Chondrocyte (in vitro differentiated cells): ENCODE results near the gene OR52E1. TPM values are rescaled to one million over a fixed set of nuclear protein-coding genes. Genes with fewer than 3 reads are reported as not detected.

Experiments
- DNase-seq: peaks from one replicate; pipeline ENCODE4 v3.0.0; 2021; ENCODE audit warnings: mixed read lengths, low spot score
- H3K27ac Mint-ChIP-seq: one replicate; pipeline ENCODE4 v1.8.0; 2021; ENCODE audit warnings: mild to moderate bottlenecking, moderate library complexity, mixed read lengths; ENCODE audit not compliant: unreplicated experiment
- H3K27me3 Mint-ChIP-seq: 2 replicates; pipeline ENCODE4 v1.8.0; 2021; ENCODE audit warnings: low read depth, mixed read lengths
- H3K36me3 Mint-ChIP-seq: 2 replicates; pipeline ENCODE4 v1.8.0; 2021; ENCODE audit warnings: low read depth, mixed read lengths
- H3K4me1 Mint-ChIP-seq: 2 replicates; pipeline ENCODE4 v1.8.0; 2021; ENCODE audit warnings: low read depth, mild to moderate bottlenecking, mixed read lengths
- H3K4me3 Mint-ChIP-seq: one replicate; pipeline ENCODE4 v1.8.0; 2021; ENCODE audit warnings: mild to moderate bottlenecking, moderate library complexity, mixed read lengths; ENCODE audit not compliant: unreplicated experiment
- H3K9me3 Mint-ChIP-seq: 2 replicates; pipeline ENCODE4 v1.8.0; 2021; ENCODE audit warnings: low read depth, mixed read lengths
- total RNA-seq: library from RNA; stranded (reverse); gene quantifications from 3 replicates; pipeline ENCODE4 v1.2.1, GENCODE V29; 2021
- TF ChIP-seq, protein P1 (sequence below): fragments of 200-600 bp; sonication (generic); IDR thresholded peaks from 2 replicates; pipeline ENCODE4 v1.5.0; 2021; ENCODE audit warnings: antibody characterized with exemption, mild to moderate bottlenecking, moderate library complexity

Gene OR52E1
- total RNA-seq, 1 donor from 2014 or later: not detected

DNA sequence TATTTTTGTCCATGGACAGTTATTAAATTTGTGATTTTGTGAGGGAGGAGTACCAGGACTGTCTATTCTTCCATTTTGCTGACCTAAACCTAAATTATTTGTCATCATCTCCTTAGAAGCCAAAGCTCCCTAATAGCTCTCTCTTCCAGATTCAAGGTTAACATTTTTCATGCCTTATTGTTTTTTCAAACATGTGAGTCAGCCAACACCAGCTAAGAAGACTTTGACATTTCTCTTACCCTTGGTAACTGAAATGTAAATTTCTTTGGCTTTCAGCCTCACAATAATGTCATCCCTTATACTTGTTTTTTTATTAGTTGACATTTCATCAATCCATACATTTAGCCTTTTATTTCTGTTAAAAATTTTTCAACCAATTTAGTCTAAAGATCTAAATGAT is 19.2 kb downstream of the OR52E1 start:
- Mint-ChIP-seq H3K9me3 (no peaks in the 10 kb centered on the region), H3K4me3 (no peak overlapping the region), H3K27ac (no peak overlapping the region), H3K27me3 (peaks cover 16% of the 10 kb centered on the region), H3K36me3 (no peaks in the 10 kb centered on the region), H3K4me1 (no peaks in the 10 kb centered on the region)
- TF ChIP-seq, protein P1, sequence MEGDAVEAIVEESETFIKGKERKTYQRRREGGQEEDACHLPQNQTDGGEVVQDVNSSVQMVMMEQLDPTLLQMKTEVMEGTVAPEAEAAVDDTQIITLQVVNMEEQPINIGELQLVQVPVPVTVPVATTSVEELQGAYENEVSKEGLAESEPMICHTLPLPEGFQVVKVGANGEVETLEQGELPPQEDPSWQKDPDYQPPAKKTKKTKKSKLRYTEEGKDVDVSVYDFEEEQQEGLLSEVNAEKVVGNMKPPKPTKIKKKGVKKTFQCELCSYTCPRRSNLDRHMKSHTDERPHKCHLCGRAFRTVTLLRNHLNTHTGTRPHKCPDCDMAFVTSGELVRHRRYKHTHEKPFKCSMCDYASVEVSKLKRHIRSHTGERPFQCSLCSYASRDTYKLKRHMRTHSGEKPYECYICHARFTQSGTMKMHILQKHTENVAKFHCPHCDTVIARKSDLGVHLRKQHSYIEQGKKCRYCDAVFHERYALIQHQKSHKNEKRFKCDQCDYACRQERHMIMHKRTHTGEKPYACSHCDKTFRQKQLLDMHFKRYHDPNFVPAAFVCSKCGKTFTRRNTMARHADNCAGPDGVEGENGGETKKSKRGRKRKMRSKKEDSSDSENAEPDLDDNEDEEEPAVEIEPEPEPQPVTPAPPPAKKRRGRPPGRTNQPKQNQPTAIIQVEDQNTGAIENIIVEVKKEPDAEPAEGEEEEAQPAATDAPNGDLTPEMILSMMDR: no peak
- no peak for DNase-seq

DNA sequence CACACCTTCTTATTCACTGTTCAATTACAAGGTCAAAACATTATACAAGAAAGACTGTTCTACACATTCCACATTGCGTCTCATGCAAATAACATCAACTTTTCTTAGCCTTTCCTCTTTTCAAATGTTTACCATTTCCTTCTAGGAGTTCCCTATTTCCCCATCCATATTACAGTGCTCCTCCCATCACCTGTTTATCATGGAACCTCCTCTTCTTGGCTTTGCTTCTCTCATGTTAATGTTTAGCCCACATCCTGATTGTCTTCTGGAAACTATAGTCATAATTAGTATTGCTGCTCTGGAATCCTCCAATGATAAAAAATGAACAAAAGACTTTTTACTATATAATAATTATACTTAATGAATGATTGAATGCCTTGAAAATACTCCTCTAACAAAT is 21.3 kb downstream of the OR52E1 start:
- no peaks in the 10 kb centered on the region for H3K36me3 Mint-ChIP-seq
- TF ChIP-seq, protein P1: no peak
- no peak overlapping the region for H3K27ac Mint-ChIP-seq
- no peak overlapping the region for H3K4me3 Mint-ChIP-seq
- H3K4me1 Mint-ChIP-seq: no peaks in the 10 kb centered on the region
- H3K9me3 Mint-ChIP-seq: no peaks in the 10 kb centered on the region
- no peak for DNase-seq
- H3K27me3 Mint-ChIP-seq: peaks cover 12% of the 10 kb centered on the region

DNA sequence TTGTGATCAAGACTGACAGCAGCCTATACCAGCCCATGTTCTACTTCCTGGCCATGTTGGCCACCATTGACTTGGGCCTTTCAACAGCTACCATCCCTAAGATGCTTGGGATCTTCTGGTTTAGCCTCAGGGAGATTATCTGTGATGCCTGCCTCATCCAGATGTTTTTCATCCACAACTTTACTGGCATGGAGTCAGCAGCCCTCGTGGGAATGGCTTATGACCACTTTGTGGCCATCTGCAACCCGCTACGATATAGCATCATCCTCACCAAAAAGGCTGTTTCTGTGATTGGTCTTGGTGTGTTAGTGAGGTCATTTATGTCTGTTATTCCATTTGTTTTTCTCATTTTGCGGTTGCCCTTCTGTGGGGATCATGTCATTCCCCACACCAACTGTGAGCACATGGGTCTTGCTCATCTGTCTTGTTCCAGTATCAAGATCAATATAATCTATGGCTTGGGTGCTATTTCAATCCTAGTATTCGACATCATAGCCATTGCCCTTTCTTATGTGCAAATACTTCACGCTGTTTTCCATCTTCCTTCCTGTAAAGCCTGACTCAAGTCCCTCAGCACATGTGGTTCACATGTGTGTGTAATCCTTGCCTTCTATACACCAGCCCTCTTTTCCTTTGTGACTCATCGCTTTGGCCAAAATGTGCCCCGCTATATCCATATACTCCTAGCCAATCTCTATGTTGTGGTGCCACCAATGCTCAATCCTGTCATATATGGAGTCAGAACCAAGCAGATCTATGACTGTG is 23.6 kb downstream of the OR52E1 start:
- no peaks in the 10 kb centered on the region for H3K9me3 Mint-ChIP-seq
- H3K4me3 Mint-ChIP-seq: no peak overlapping the region
- TF ChIP-seq, protein P1: no peak
- no peak for DNase-seq
- no peaks in the 10 kb centered on the region for H3K4me1 Mint-ChIP-seq
- peaks cover 14% of the 10 kb centered on the region for H3K27me3 Mint-ChIP-seq
- no peak overlapping the region for H3K27ac Mint-ChIP-seq
- no peaks in the 10 kb centered on the region for H3K36me3 Mint-ChIP-seq

DNA sequence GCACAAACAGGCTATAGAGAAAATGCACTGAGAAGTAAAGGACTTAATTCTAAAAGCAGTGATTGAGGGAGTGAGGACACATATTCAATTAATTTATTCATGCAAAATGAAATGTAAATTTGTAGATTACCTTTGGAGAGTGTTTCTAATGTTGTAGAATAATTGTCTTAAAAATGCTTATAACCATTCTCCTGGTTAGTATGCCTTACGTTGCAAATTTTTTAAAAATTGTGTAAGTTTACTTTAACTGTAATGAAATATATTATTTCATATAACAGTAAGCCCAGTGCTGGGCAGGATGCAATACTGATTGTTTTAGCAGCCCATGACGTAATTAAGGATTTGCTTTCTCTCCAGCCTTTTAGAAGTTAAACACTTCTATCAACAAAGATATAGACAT is 26.6 kb downstream of the OR52E1 start:
- Mint-ChIP-seq H3K4me3 (no peak overlapping the region), H3K36me3 (no peaks in the 10 kb centered on the region), H3K27me3 (peaks cover 20% of the 10 kb centered on the region), H3K4me1 (no peaks in the 10 kb centered on the region), H3K27ac (no peak overlapping the region), H3K9me3 (no peaks in the 10 kb centered on the region)
- DNase-seq: no peak
- TF ChIP-seq, protein P1: no peak

DNA sequence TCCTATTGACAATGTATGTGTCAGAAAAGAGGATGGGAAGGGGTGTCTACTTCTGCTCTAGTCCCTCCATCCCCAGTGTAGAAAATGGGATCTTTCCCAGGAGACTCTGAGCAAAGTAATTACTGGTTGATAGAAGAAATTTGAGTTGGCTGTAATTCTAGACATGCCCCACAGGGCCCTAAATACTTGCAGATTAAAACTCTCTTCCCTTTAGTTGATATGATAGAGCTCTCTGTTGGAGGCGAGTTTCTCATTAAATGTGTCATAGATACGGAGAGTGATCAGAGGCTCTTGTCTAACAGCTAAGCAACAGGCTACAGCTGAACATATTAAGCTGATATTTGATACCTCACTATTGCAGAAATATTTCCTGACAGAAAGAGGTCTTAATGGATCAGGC is 32.9 kb downstream of the OR52E1 start:
- H3K27ac Mint-ChIP-seq: no peak overlapping the region

More for the DNA sequence above, 32.9 kb downstream of the OR52E1 start:
- Mint-ChIP-seq H3K36me3 (no peaks in the 10 kb centered on the region), H3K27me3 (peaks cover 26% of the 10 kb centered on the region), H3K9me3 (no peaks in the 10 kb centered on the region), H3K4me1 (no peaks in the 10 kb centered on the region), H3K4me3 (no peak overlapping the region)
- TF ChIP-seq, protein P1: no peak
- DNase-seq: no peak
